Common myeloid progenitor, CD34-positive (primary cell): ENCODE data around the gene C5orf46.
A peak's percentile ranks its signal among the peaks of the same experiment; 100 is the strongest.

Experiments used
- CTCF ChIA-PET: fragments of 350-600 bp; sonication (Branson Sonifier 250); formaldehyde crosslinking; loops from one replicate; lab custom pipeline; 2021; ENCODE audit warnings: antibody characterized with exemption; lab: Charles Lee
- POLR2A ChIA-PET: fragments of 350-600 bp; sonication (Branson Sonifier 250); formaldehyde crosslinking; loops from one replicate; lab custom pipeline; 2021; ENCODE audit warnings: antibody characterized with exemption; lab: Charles Lee
- DNase-seq, 3 donors: peaks; one replicate each; pipeline versions ENCODE4 v3.0.0 to v3.0.0-alpha.2; 2013
- H3K27ac ChIP-seq, 2 experiments: 1 replicate in 1 of 2; 2 replicates in 1 of 2; pipeline ENCODE4 v1.7.0; 2013; ENCODE audit warnings: inconsistent platforms in 2 of 2, low read length in 2 of 2, mild to moderate bottlenecking in 2 of 2, low read depth in 1 of 2, moderate library complexity in 1 of 2; ENCODE audit not compliant: severe bottlenecking in 2 of 2, insufficient read depth in 1 of 2, poor library complexity in 1 of 2
- H3K27me3 ChIP-seq, 5 experiments: replicated peaks in 2 of 5; 1 replicate in 3 of 5; 2 replicates in 2 of 5; pipeline versions ENCODE4 v1.6.1 to v1.7.0; 2013; ENCODE audit warnings: low read length in 4 of 5, mild to moderate bottlenecking in 2 of 5, moderate library complexity in 2 of 5, inconsistent platforms in 1 of 5; ENCODE audit not compliant: insufficient read depth in 5 of 5, control insufficient read depth in 4 of 5
- H3K36me3 ChIP-seq, 4 experiments: 1 replicate in 2 of 4; 2 replicates in 2 of 4; pipeline versions ENCODE4 v1.6.1 to v1.7.0; 2013; ENCODE audit warnings: low read length in 3 of 4, control low read depth in 1 of 4, mild to moderate bottlenecking in 1 of 4; ENCODE audit not compliant: control insufficient read depth in 4 of 4, insufficient read depth in 4 of 4
- H3K4me1 ChIP-seq, 4 experiments: 1 replicate in 3 of 4; 2 replicates in 1 of 4; pipeline versions ENCODE4 v1.6.1 to v1.7.1; 2013; ENCODE audit warnings: low read length in 3 of 4, mild to moderate bottlenecking in 3 of 4, control low read depth in 1 of 4, inconsistent platforms in 1 of 4, moderate library complexity in 1 of 4; ENCODE audit not compliant: control insufficient read depth in 4 of 4, insufficient read depth in 4 of 4; ENCODE audit errors: control extremely low read depth in 1 of 4
- H3K4me3 ChIP-seq, 7 experiments: 1 replicate in 4 of 7; 2 replicates in 3 of 7; pipeline versions ENCODE4 v1.5.1 to v1.7.0; 2013; ENCODE audit warnings: mild to moderate bottlenecking in 7 of 7, low read length in 6 of 7, moderate library complexity in 6 of 7, inconsistent platforms in 2 of 7, low read depth in 2 of 7, control low read depth in 1 of 7; ENCODE audit not compliant: insufficient read depth in 4 of 7, control insufficient read depth in 1 of 7; ENCODE audit errors: extremely low read depth in 1 of 7
- H3K9me3 ChIP-seq, 5 experiments: 1 replicate in 4 of 5; 2 replicates in 1 of 5; pipeline versions ENCODE4 v1.6.1 to v1.7.1; 2013; ENCODE audit warnings: low read length in 4 of 5, mild to moderate bottlenecking in 2 of 5, inconsistent platforms in 1 of 5, low read depth in 1 of 5, moderate library complexity in 1 of 5; ENCODE audit not compliant: control insufficient read depth in 4 of 5, insufficient read depth in 2 of 5; ENCODE audit errors: control extremely low read depth in 1 of 5
- WGBS: methylation state at CpG from one replicate; pipeline ENCODE4 v1.1.5; 2013; ENCODE audit not compliant: insufficient coverage; 5-methylcytosine and 5-hydroxymethylcytosine counted together

The C5orf46 gene

GRCh38 chr5:147854894-147855773 lies 51.2 kb downstream of the C5orf46 start:
- no peaks in the 10 kb centered on the region for H3K36me3 ChIP-seq
- 86% methylated on average over 5 of the region's 11 CpGs for WGBS
- no peak overlapping the region for H3K27ac ChIP-seq
- CTCF ChIA-PET: interaction anchor here (0.9 to 9.3 kb wide), 7 partner anchors 19 to 228 kb away, joined by 3 to 118 read pairs (median 11); no protein-coding TSS in a partner anchor
- POLR2A ChIA-PET: no interaction called here
- H3K9me3 ChIP-seq: no peaks in the 10 kb centered on the region
- H3K4me1 ChIP-seq: peaks cover 11 to 25% (median 13%) of the 10 kb centered on the region in 4 experiments
- no peaks in the 10 kb centered on the region for H3K27me3 ChIP-seq
- no peak overlapping the region for H3K4me3 ChIP-seq
- DNase-seq: peak in 2 of 3 donors; percentile 18 to 37

- no peaks in the 10 kb centered on the region for H3K36me3 ChIP-seq
- no peak for DNase-seq
- ChIA-PET POLR2A (no interaction called here), CTCF (interaction anchor here (0.9 to 9.3 kb wide), 7 partner anchors 19 to 227 kb away, joined by 3 to 118 read pairs (median 11); no protein-coding TSS in a partner anchor)
- no peaks in the 10 kb centered on the region for H3K9me3 ChIP-seq
- H3K4me1 ChIP-seq: peaks cover 11 to 25% (median 13%) of the 10 kb centered on the region in 4 experiments
- no peaks in the 10 kb centered on the region for H3K27me3 ChIP-seq
- H3K4me3 ChIP-seq: no peak overlapping the region
- WGBS: 90% methylated on average over 2 of the region's 3 CpGs
- no peak overlapping the region for H3K27ac ChIP-seq
Observed at GRCh38 chr5:147854331-147854730, 52.0 kb downstream of the C5orf46 start.

- DNase-seq: peak; percentile 9 to 68 (median 50)
- Histone ChIP-seq H3K27me3 (no peaks in the 10 kb centered on the region), H3K9me3 (no peaks in the 10 kb centered on the region), H3K27ac (no peak overlapping the region), H3K4me3 (peak overlapping the region in 1 of 7 experiments; percentile 13), H3K4me1 (peaks cover 11 to 25% (median 13%) of the 10 kb centered on the region in 4 experiments), H3K36me3 (no peaks in the 10 kb centered on the region)
- ChIA-PET POLR2A (interaction anchor here (0.6 kb wide), 1 partner anchor 220 kb away, joined by 3 read pairs; no protein-coding TSS in a partner anchor), CTCF (interaction anchor here (1.3 to 9.3 kb wide), 4 partner anchors 18 to 226 kb away, joined by 3 to 118 read pairs (median 12); no protein-coding TSS in a partner anchor)
- whole genome bisulfite sequencing: 0% methylated on average over 1 of the region's 3 CpGs
Observed at GRCh38 chr5:147853372-147853987, 52.9 kb downstream of the C5orf46 start.

GRCh38 chr5:147852365-147852764 lies 54.0 kb downstream of the C5orf46 start:
- DNase-seq: no peak
- H3K36me3 ChIP-seq: no peaks in the 10 kb centered on the region
- H3K27me3 ChIP-seq: no peaks in the 10 kb centered on the region
- no peak overlapping the region for H3K4me3 ChIP-seq
- ChIA-PET POLR2A (no interaction called here), CTCF (interaction anchor here (1.9 to 3.4 kb wide), 2 partner anchors 29 to 225 kb away, joined by 8 to 11 read pairs; no protein-coding TSS in a partner anchor)
- H3K27ac ChIP-seq: no peak overlapping the region
- no peaks in the 10 kb centered on the region for H3K9me3 ChIP-seq
- peaks cover 11 to 25% (median 13%) of the 10 kb centered on the region in 4 experiments for H3K4me1 ChIP-seq
- 83% methylated on average over 2 of the region's 3 CpGs for WGBS

DNA sequence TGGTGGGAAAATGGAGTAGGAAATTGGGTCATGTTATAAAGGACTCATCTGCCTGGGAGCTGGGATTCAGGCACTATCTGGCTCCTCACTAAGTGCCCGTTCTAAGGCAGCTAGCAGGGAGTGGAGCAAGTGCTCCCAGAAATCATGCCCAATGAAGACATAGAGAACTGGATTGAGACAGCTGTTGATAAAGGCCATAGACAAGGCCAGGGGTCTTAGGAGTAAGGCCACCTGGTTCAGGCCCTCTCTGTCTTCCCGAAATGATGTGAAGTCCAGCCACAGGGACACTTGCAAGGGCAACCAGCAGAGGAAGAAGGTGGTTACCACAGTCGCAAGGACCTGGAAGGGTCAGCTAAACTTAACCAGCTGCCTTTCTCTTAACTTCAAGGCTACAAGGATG lies 54.8 kb downstream of the C5orf46 start:
- H3K4me3 ChIP-seq: no peak overlapping the region
- peaks cover 11 to 25% (median 13%) of the 10 kb centered on the region in 4 experiments for H3K4me1 ChIP-seq
- 91% methylated on average over 2 of the region's 3 CpGs for WGBS
- no peak overlapping the region for H3K27ac ChIP-seq
- no peaks in the 10 kb centered on the region for H3K9me3 ChIP-seq
- ChIA-PET CTCF (interaction anchor here (0.5 to 3.4 kb wide), 6 partner anchors 8 to 224 kb away, joined by 3 to 11 read pairs (median 4); no protein-coding TSS in a partner anchor), POLR2A (interaction anchor here (0.6 kb wide), 1 partner anchor 434 kb away, joined by 3 read pairs; no protein-coding TSS in a partner anchor)
- no peak for DNase-seq
- no peaks in the 10 kb centered on the region for H3K36me3 ChIP-seq
- H3K27me3 ChIP-seq: no peaks in the 10 kb centered on the region

GRCh38 chr5:147849226-147849625 lies 57.1 kb downstream of the C5orf46 start:
- H3K4me3 ChIP-seq: no peak overlapping the region
- DNase-seq: no peak
- no peak overlapping the region for H3K27ac ChIP-seq
- H3K9me3 ChIP-seq: no peaks in the 10 kb centered on the region
- ChIA-PET CTCF (interaction anchor here (0.6 to 1.7 kb wide), 3 partner anchors 8 to 85 kb away, joined by 3 to 4 read pairs (median 4); no protein-coding TSS in a partner anchor), POLR2A (no interaction called here)
- WGBS: 100% methylated on average over 2 of the region's 2 CpGs
- no peaks in the 10 kb centered on the region for H3K36me3 ChIP-seq
- H3K4me1 ChIP-seq: peaks cover 7 to 17% (median 11%) of the 10 kb centered on the region in 4 experiments
- H3K27me3 ChIP-seq: no peaks in the 10 kb centered on the region
